Astrocyte (in vitro differentiated cells and primary cell): Measurements from ENCODE around the gene PLIN5. TPM values are rescaled to one million over a fixed set of nuclear protein-coding genes. Genes with fewer than 3 reads are reported as not detected.
A peak's percentile ranks its signal among the peaks of the same experiment; 100 is the strongest.

Source experiments
- DNase-seq: peaks from one replicate; pipeline ENCODE4 v3.0.0-alpha.2; 2010; ENCODE audit warnings: low read depth
- FAIRE-seq: peaks from 2 replicates; lab custom pipeline; 2011; peaks lifted over from hg19 to GRCh38; lab: Jason Lieb, UNC
- H2AFZ ChIP-seq: 2 replicates; pipeline ENCODE4 v1.6.0; 2012; ENCODE audit warnings: low read depth, low read length, inconsistent platforms
- H3K27ac ChIP-seq: 2 replicates; pipeline ENCODE4 v1.5.1; 2011; ENCODE audit warnings: low read depth, low read length, inconsistent platforms
- H3K27me3 ChIP-seq: 2 replicates; pipeline ENCODE4 v1.6.0; 2011; ENCODE audit warnings: low read length, inconsistent platforms; ENCODE audit not compliant: insufficient read depth
- H3K36me3 ChIP-seq: 2 replicates; pipeline ENCODE4 v1.5.1; 2011; ENCODE audit warnings: low read length, inconsistent platforms; ENCODE audit not compliant: insufficient read depth
- H3K4me1 ChIP-seq: 2 replicates; pipeline ENCODE4 v1.5.1; 2011; ENCODE audit warnings: low read length, inconsistent platforms; ENCODE audit not compliant: insufficient read depth
- H3K4me2 ChIP-seq: 2 replicates; pipeline ENCODE4 v1.6.0; 2012; ENCODE audit warnings: low read length, inconsistent platforms
- H3K4me3 ChIP-seq: 2 replicates; pipeline ENCODE4 v1.5.1; 2011; ENCODE audit warnings: low read depth, mild to moderate bottlenecking, low read length, inconsistent platforms; ENCODE audit not compliant: insufficient read depth
- H3K79me2 ChIP-seq: 2 replicates; pipeline ENCODE4 v1.6.0; 2012; ENCODE audit warnings: mild to moderate bottlenecking, low read length, inconsistent platforms; ENCODE audit not compliant: insufficient read depth
- H3K9ac ChIP-seq: 2 replicates; pipeline ENCODE4 v1.6.0; 2012; ENCODE audit warnings: mild to moderate bottlenecking, low read length, inconsistent platforms
- H3K9me3 ChIP-seq: 2 replicates; pipeline ENCODE4 v1.5.1; 2012; ENCODE audit warnings: low read depth, mild to moderate bottlenecking, low read length, inconsistent platforms; ENCODE audit not compliant: insufficient read depth
- H4K20me1 ChIP-seq: 2 replicates; pipeline ENCODE4 v1.6.0; 2012; ENCODE audit warnings: low read length, inconsistent platforms; ENCODE audit not compliant: insufficient read depth
- H3K27ac Mint-ChIP-seq: one replicate; pipeline ENCODE4 v1.8.0; 2021; ENCODE audit warnings: mild to moderate bottlenecking, mixed read lengths; ENCODE audit not compliant: unreplicated experiment
- H3K27me3 Mint-ChIP-seq: one replicate; pipeline ENCODE4 v1.8.0; 2021; ENCODE audit warnings: low read depth, mixed read lengths; ENCODE audit not compliant: unreplicated experiment
- H3K36me3 Mint-ChIP-seq: one replicate; pipeline ENCODE4 v1.8.0; 2021; ENCODE audit warnings: low read depth, mixed read lengths; ENCODE audit not compliant: unreplicated experiment
- H3K4me1 Mint-ChIP-seq: one replicate; pipeline ENCODE4 v1.8.0; 2021; ENCODE audit warnings: low read depth, mixed read lengths; ENCODE audit not compliant: unreplicated experiment
- H3K4me3 Mint-ChIP-seq: one replicate; pipeline ENCODE4 v1.8.0; 2021; ENCODE audit warnings: mild to moderate bottlenecking, moderate library complexity, mixed read lengths; ENCODE audit not compliant: unreplicated experiment
- H3K9me3 Mint-ChIP-seq: one replicate; pipeline ENCODE4 v1.8.0; 2021; ENCODE audit warnings: mild to moderate bottlenecking, mixed read lengths; ENCODE audit not compliant: unreplicated experiment
- EZH2 ChIP-seq: IDR thresholded peaks from 2 replicates; pipeline ENCODE4 v1.6.1; 2012; ENCODE audit warnings: mild to moderate bottlenecking, low read length, inconsistent platforms; ENCODE audit not compliant: insufficient read depth
- total RNA-seq: library from RNA; stranded (reverse); gene quantifications from 2 replicates; pipeline ENCODE4 v1.2.1, GENCODE V29; 2021
- TF ChIP-seq, protein P1 (sequence below): IDR thresholded peaks from 2 replicates; pipeline ENCODE4 v1.5.1; 2011; ENCODE audit warnings: low read depth, mild to moderate bottlenecking, inconsistent platforms, low read length, moderate library complexity; ENCODE audit not compliant: insufficient read depth

PLIN5 gene
- total RNA-seq, 1 donor from 2014 or later: not detected

DNA sequence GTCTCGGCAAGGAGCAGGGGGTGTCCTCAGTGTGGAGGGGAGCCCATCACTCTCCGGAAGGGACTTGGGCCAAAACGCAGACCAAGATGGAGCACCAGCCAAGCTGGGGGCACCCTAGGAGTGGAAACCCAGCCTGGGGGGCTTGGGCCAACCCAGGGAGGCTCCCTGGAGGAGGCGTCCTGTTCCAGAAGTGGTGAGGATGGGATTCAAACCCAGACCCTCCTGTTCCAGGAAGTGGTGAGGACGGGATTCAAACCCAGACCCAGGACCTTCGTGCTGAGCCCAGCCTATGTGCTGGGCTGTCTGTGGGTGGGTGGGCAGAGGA, 15.9 kb downstream of the PLIN5 start:
- TF ChIP-seq EZH2: no peak
- TF ChIP-seq, protein P1, sequence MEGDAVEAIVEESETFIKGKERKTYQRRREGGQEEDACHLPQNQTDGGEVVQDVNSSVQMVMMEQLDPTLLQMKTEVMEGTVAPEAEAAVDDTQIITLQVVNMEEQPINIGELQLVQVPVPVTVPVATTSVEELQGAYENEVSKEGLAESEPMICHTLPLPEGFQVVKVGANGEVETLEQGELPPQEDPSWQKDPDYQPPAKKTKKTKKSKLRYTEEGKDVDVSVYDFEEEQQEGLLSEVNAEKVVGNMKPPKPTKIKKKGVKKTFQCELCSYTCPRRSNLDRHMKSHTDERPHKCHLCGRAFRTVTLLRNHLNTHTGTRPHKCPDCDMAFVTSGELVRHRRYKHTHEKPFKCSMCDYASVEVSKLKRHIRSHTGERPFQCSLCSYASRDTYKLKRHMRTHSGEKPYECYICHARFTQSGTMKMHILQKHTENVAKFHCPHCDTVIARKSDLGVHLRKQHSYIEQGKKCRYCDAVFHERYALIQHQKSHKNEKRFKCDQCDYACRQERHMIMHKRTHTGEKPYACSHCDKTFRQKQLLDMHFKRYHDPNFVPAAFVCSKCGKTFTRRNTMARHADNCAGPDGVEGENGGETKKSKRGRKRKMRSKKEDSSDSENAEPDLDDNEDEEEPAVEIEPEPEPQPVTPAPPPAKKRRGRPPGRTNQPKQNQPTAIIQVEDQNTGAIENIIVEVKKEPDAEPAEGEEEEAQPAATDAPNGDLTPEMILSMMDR: no peak
- H3K4me1 Mint-ChIP-seq: peaks cover 6% of the 10 kb centered on the region
- FAIRE-seq: no peak
- no peak overlapping the region for H3K27ac ChIP-seq
- H3K4me1 ChIP-seq: no peaks in the 10 kb centered on the region
- H3K27me3 ChIP-seq: no peaks in the 10 kb centered on the region
- no peaks in the 10 kb centered on the region for H3K9me3 ChIP-seq
- no peak overlapping the region for H3K4me3 Mint-ChIP-seq
- no peaks in the 10 kb centered on the region for H3K79me2 ChIP-seq
- H3K36me3 ChIP-seq: no peaks in the 10 kb centered on the region
- H3K4me3 ChIP-seq: no peak overlapping the region
- DNase-seq: no peak
- no peak overlapping the region for H3K27ac Mint-ChIP-seq
- no peak overlapping the region for H3K9ac ChIP-seq
- H2AFZ ChIP-seq: no peak overlapping the region
- H3K27me3 Mint-ChIP-seq: peaks cover 29% of the 10 kb centered on the region
- no peaks in the 10 kb centered on the region for H4K20me1 ChIP-seq
- H3K9me3 Mint-ChIP-seq: peaks cover 3% of the 10 kb centered on the region
- no peaks in the 10 kb centered on the region for H3K36me3 Mint-ChIP-seq
- H3K4me2 ChIP-seq: no peak overlapping the region

DNA sequence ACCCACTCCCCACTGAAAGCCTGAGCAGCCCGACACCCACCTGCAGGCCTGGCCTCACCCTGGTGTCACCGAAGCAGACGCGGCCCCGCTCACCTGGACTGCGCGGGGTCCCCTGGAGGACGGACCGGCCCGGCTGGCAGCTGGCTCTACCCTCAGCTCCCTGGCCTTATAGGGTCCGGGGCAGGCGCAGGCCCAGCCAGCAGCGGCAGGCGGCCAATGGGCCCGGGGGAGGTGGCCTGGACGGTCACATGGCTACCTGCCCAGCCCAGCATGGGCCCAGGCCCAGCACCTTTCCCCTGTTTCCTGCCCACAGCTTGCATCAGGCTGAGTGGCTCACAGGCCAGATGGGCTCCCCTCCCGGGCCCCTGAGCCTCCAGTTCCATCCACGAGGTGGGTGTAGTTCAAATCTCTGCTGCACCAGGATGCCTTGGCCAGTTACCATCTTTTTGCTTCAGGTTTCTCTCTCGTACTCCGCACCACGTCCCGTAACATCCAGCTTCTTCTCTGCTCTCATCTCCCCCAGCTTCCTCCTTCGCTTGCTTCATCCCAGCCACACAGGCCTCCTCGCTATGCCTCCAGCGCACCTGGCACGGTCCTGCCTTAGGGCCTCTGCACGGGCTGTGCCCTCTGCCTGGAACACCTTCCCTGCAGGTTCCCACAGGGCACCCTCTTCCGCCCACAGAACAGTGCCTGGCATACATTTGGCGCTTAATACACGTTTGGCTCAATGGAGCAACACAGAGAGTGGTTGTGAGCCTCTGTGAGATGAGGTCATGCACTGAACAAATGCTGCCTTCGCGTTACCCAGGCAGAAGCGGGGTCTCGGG, 16.5 kb downstream of the PLIN5 start, which contains the start of gene PLIN4:
Gene PLIN4 (minus strand): TSS at position 142 of the 827 bp plus-strand sequence. CDS start 214 bp downstream, outside the sequence.
- Mint-ChIP-seq H3K27ac (no peak within 1 kb of the TSS), H3K4me1 (peaks cover 6% of the 10 kb centered on the region), H3K9me3 (peaks cover 3% of the 10 kb centered on the region), H3K4me3 (peak within 1 kb of the TSS; percentile 76), H3K36me3 (no peaks in the 10 kb centered on the region), H3K27me3 (peaks cover 31% of the 10 kb centered on the region)
- no peak for FAIRE-seq
- Histone ChIP-seq H4K20me1 (no peaks in the 10 kb centered on the region), H3K9me3 (no peaks in the 10 kb centered on the region), H3K4me3 (no peak within 1 kb of the TSS), H2AFZ (no peak within 1 kb of the TSS), H3K4me2 (no peak within 1 kb of the TSS), H3K79me2 (no peaks in the 10 kb centered on the region), H3K36me3 (no peaks in the 10 kb centered on the region), H3K27me3 (no peaks in the 10 kb centered on the region), H3K27ac (no peak within 1 kb of the TSS), H3K4me1 (no peaks in the 10 kb centered on the region), H3K9ac (no peak within 1 kb of the TSS)
- DNase-seq: peak; percentile 4
- TF ChIP-seq, protein P1: no peak
- no peak for TF ChIP-seq EZH2
